H1 (cell line): Measurements from ENCODE around the gene GAS2. TPM values are rescaled to one million over a fixed set of nuclear protein-coding genes. Genes with fewer than 3 reads are reported as not detected.

Source experiments
- CTCF ChIA-PET: fragments of 300-600 bp; sonication (Branson Sonifier 250); formaldehyde crosslinking; loops from one replicate; lab custom pipeline; 2021; ENCODE audit not compliant: partially characterized antibody; lab: Charles Lee
- POLR2A ChIA-PET: fragments of 300-600 bp; sonication (Branson Sonifier 250); formaldehyde crosslinking; loops from one replicate; lab custom pipeline; 2021; ENCODE audit warnings: inconsistent platforms; ENCODE audit not compliant: partially characterized antibody; lab: Charles Lee
- DNase-seq, 2 experiments: peaks; one replicate each; pipeline versions ENCODE4 v3.0.0 to v3.0.0-alpha.2; 2010 to 2022; ENCODE audit warnings: low spot score in 2 of 2, low read depth in 1 of 2, mixed read lengths in 1 of 2
- FAIRE-seq: peaks from 2 replicates; lab custom pipeline; 2011; peaks lifted over from hg19 to GRCh38; lab: Jason Lieb, UNC
- H2AFZ ChIP-seq: 2 replicates; pipeline ENCODE4 v1.8.1; 2012; ENCODE audit warnings: low read length, inconsistent platforms
- H2AK5ac ChIP-seq: 2 replicates; pipeline ENCODE4 v1.6.1; 2013; ENCODE audit warnings: low read depth, low read length
- H2BK120ac ChIP-seq: replicated peaks from 2 replicates; pipeline ENCODE3; 2013; ENCODE audit warnings: low read depth, low read length, inconsistent platforms
- H2BK12ac ChIP-seq: 2 replicates; pipeline ENCODE4 v1.6.1; 2013; ENCODE audit warnings: low read depth, low read length
- H2BK15ac ChIP-seq: 2 replicates; pipeline ENCODE4 v1.6.1; 2013; ENCODE audit warnings: low read length
- H2BK20ac ChIP-seq: 2 replicates; pipeline ENCODE4 v1.6.1; 2013; ENCODE audit warnings: low read length
- H2BK5ac ChIP-seq: 2 replicates; pipeline ENCODE4 v1.6.1; 2013; ENCODE audit warnings: low read depth, low read length
- H3K14ac ChIP-seq: 2 replicates; pipeline ENCODE4 v1.6.1; 2013; ENCODE audit warnings: inconsistent platforms; ENCODE audit not compliant: insufficient read length
- H3K18ac ChIP-seq: 2 replicates; pipeline ENCODE4 v1.6.1; 2013; ENCODE audit warnings: low read length; ENCODE audit errors: extremely low read depth
- H3K23ac ChIP-seq: 2 replicates; pipeline ENCODE4 v1.6.1; 2013; ENCODE audit warnings: inconsistent platforms; ENCODE audit not compliant: insufficient read length
- H3K23me2 ChIP-seq: 2 replicates; pipeline ENCODE4 v1.6.1; 2013; ENCODE audit warnings: low read depth, low read length
- H3K27ac ChIP-seq: 2 replicates; pipeline ENCODE4 v1.6.1; 2011; ENCODE audit warnings: low read depth, low read length, inconsistent platforms
- H3K27me3 ChIP-seq, 4 experiments: replicated peaks in 1 of 4; 1 replicate in 1 of 4; 2 replicates in 3 of 4; pipeline versions ENCODE4 v1.6.1 to v1.8.1; 2011 to 2013; ENCODE audit warnings: low read length in 3 of 4, mild to moderate bottlenecking in 3 of 4, inconsistent platforms in 2 of 4, mixed read lengths in 2 of 4, moderate library complexity in 1 of 4; ENCODE audit not compliant: control insufficient read depth in 3 of 4, insufficient read depth in 3 of 4; ENCODE audit errors: extremely low read depth in 1 of 4
- H3K36me3 ChIP-seq, 4 experiments: 2 replicates each; pipeline versions ENCODE4 v1.6.1 to v1.8.1; 2011 to 2013; ENCODE audit warnings: mild to moderate bottlenecking in 4 of 4, low read length in 3 of 4, moderate library complexity in 2 of 4, control low read depth in 1 of 4, inconsistent platforms in 1 of 4; ENCODE audit not compliant: insufficient read depth in 4 of 4, control insufficient read depth in 2 of 4
- H3K4ac ChIP-seq: replicated peaks from 2 replicates; pipeline ENCODE3; 2013; ENCODE audit warnings: low read length, low read depth, mixed read lengths, inconsistent platforms; ENCODE audit not compliant: insufficient read length
- H3K4me1 ChIP-seq, 4 experiments: replicated peaks in 1 of 4; 1 replicate in 1 of 4; 2 replicates in 3 of 4; pipeline versions ENCODE4 v1.6.1 to v1.8.1; 2011 to 2013; ENCODE audit warnings: low read length in 3 of 4, inconsistent platforms in 2 of 4, mixed read lengths in 1 of 4; ENCODE audit not compliant: insufficient read depth in 4 of 4, control insufficient read depth in 3 of 4
- H3K4me2 ChIP-seq, 2 experiments: 2 replicates each; pipeline versions ENCODE4 v1.6.1 to v1.8.1; 2011 to 2013; ENCODE audit warnings: low read depth in 2 of 2, low read length in 2 of 2, control low read depth in 1 of 2, inconsistent platforms in 1 of 2, mild to moderate bottlenecking in 1 of 2; ENCODE audit not compliant: insufficient read depth in 1 of 2
- H3K4me3 ChIP-seq, 4 experiments: fragments of 200-600, 300-600 bp in 1 of 4; sonication (generic), shearing (Covaris generic), sonication (Bioruptor Twin) in 1 of 4; 2 replicates each; pipeline versions ENCODE4 v1.5.1 to v1.8.1; 2011 to 2016; ENCODE audit warnings: low read length in 4 of 4, low read depth in 3 of 4, control low read depth in 2 of 4, inconsistent platforms in 2 of 4, mild to moderate bottlenecking in 2 of 4, mixed read lengths in 1 of 4, moderate library complexity in 1 of 4; ENCODE audit not compliant: insufficient read depth in 2 of 4; ENCODE audit errors: extremely low read depth in 1 of 4
- H3K56ac ChIP-seq: replicated peaks from 2 replicates; pipeline ENCODE3; 2013; ENCODE audit warnings: low read depth, mild to moderate bottlenecking, mixed read lengths, low read length, inconsistent platforms; ENCODE audit not compliant: insufficient read length
- H3K79me1 ChIP-seq: 2 replicates; pipeline ENCODE4 v1.6.1; 2013; ENCODE audit warnings: low read depth, low read length, control low read depth
- H3K79me2 ChIP-seq, 2 experiments: 2 replicates each; pipeline versions ENCODE4 v1.6.1 to v1.8.1; 2012 to 2013; ENCODE audit warnings: low read length in 2 of 2, mild to moderate bottlenecking in 2 of 2, inconsistent platforms in 1 of 2; ENCODE audit not compliant: insufficient read depth in 2 of 2, control insufficient read depth in 1 of 2
- H3K9ac ChIP-seq, 4 experiments: replicated peaks in 1 of 4; 1 replicate in 1 of 4; 2 replicates in 3 of 4; pipeline versions ENCODE4 v1.6.1 to v1.8.1; 2011 to 2013; ENCODE audit warnings: low read depth in 3 of 4, low read length in 3 of 4, control low read depth in 2 of 4, mild to moderate bottlenecking in 2 of 4, moderate library complexity in 2 of 4, inconsistent platforms in 1 of 4; ENCODE audit errors: extremely low read depth in 1 of 4
- H3K9me3 ChIP-seq, 2 experiments: 2 replicates each; pipeline versions ENCODE4 v1.6.1 to v1.8.1; 2012 to 2013; ENCODE audit warnings: mild to moderate bottlenecking in 2 of 2, moderate library complexity in 2 of 2, control low read depth in 1 of 2, inconsistent platforms in 1 of 2, low read depth in 1 of 2, low read length in 1 of 2, mixed read lengths in 1 of 2; ENCODE audit not compliant: insufficient read depth in 2 of 2
- H4K20me1 ChIP-seq, 2 experiments: replicated peaks in 1 of 2; 2 replicates each; pipeline versions ENCODE3 to v1.8.1; 2011 to 2013; ENCODE audit warnings: inconsistent platforms in 2 of 2, low read length in 2 of 2, mild to moderate bottlenecking in 1 of 2; ENCODE audit not compliant: insufficient read depth in 2 of 2, control insufficient read depth in 1 of 2
- H4K5ac ChIP-seq: 2 replicates; pipeline ENCODE4 v1.6.1; 2013; ENCODE audit warnings: low read length, low read depth, mixed read lengths, inconsistent platforms; ENCODE audit not compliant: insufficient read length
- H4K8ac ChIP-seq: 2 replicates; pipeline ENCODE4 v1.8.0; 2013; ENCODE audit warnings: mild to moderate bottlenecking, moderate library complexity, low read length, inconsistent platforms; ENCODE audit not compliant: insufficient read depth; ENCODE audit errors: extremely low read depth
- H4K91ac ChIP-seq: replicated peaks from 2 replicates; pipeline ENCODE3; 2013; ENCODE audit warnings: low read length, mixed read lengths, inconsistent platforms; ENCODE audit not compliant: insufficient read length
- TCF12 ChIP-seq: IDR thresholded peaks from 2 replicates; pipeline ENCODE4 v1.6.1; 2011; ENCODE audit warnings: low read depth, mild to moderate bottlenecking, low read length
- WGBS, 2 experiments: shearing (Covaris generic) in 1 of 2; methylation state at CpG; one replicate each; pipeline versions ENCODE4 v1.1.6 to v1.1.7; 2013 to 2015; ENCODE audit warnings: low lambda C conversion rate in 2 of 2, mixed read lengths in 2 of 2, inconsistent platforms in 1 of 2, low coverage in 1 of 2, missing lambda C conversion rate in 1 of 2; ENCODE audit not compliant: insufficient replicate concordance in 2 of 2, insufficient coverage in 1 of 2, insufficient read length in 1 of 2; ENCODE audit errors: extremely low coverage in 1 of 2, missing lambda C conversion rate in 1 of 2; 5-methylcytosine and 5-hydroxymethylcytosine counted together
- polyA plus RNA-seq, 7 experiments: library from polyadenylated mRNA; depleted of rRNA in 3 of 7; stranded (reverse) in 5 of 7; unstranded in 2 of 7; fragments of >200 nt in 5 of 7; fragments of 200-250 nt in 2 of 7; gene quantifications; 1 replicate in 5 of 7; 2 replicates in 1 of 7; 4 replicates in 1 of 7; pipeline versions ENCODE4 v1.2.1 to v1.2.3, GENCODE V29; 2011 to 2013; ENCODE audit warnings: missing spikeins in 2 of 7, mixed read lengths in 2 of 7
- total RNA-seq: library from RNA; stranded (reverse); fragmentation: NEBNext Ultra II Directional; extraction: Animal tissue kit (Norgen Biotek cat#: 25700); gene quantifications from 2 replicates; pipeline ENCODE4 v1.2.1, GENCODE V29; 2021

GAS2 gene
- total and polyA plus RNA-seq, 2 of the 8 experiments (the other 6 are each of a cell fraction or from before 2014, with no cell fraction given) = 0.70 to 1.7 TPM

DNA sequence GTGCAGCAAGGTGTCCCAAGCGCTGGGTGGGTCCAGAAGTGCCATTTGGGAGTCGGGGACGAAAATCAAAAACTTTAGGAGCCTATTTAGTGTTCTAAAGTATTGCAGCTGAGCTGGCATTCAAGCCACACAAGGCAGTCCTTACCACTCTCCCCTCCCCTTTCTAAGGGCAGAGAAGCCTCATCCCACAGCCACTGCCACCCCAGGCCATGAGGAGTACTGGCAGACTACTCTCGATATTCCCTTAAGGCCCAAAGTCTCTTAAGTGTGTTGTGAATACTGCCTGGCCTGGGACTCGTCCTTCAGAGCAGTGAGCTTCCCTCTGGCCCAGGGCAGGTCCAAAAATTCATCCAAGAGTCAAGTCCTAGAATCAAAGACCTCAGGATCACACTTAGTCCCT, 48.5 kb upstream of the GAS2 start:
- Histone ChIP-seq H3K14ac (no peak overlapping the region), H3K27me3 (no peaks in the 10 kb centered on the region), H2BK5ac (no peak overlapping the region), H2AK5ac (no peak overlapping the region), H2BK15ac (no peak overlapping the region), H2BK20ac (no peak overlapping the region), H3K79me2 (peaks cover 0 to 8% of the 10 kb centered on the region in 2 experiments; a peak in 2 of 4 replicates), H2BK120ac (no peak overlapping the region), H3K23me2 (no peaks in the 10 kb centered on the region), H2BK12ac (no peak overlapping the region), H4K5ac (no peak overlapping the region), H3K79me1 (no peaks in the 10 kb centered on the region), H3K4ac (no peak overlapping the region), H3K23ac (no peak overlapping the region), H3K4me3 (no peak overlapping the region), H3K9ac (no peak overlapping the region), H3K4me1 (no peaks in the 10 kb centered on the region), H3K56ac (no peak overlapping the region), H3K9me3 (no peaks in the 10 kb centered on the region), H4K8ac (no peak overlapping the region), H3K27ac (no peak overlapping the region), H3K18ac (no peak overlapping the region), H3K36me3 (no peaks in the 10 kb centered on the region; a peak in 1 of 8 replicates), H4K20me1 (no peaks in the 10 kb centered on the region), H4K91ac (no peak overlapping the region), H3K4me2 (no peak overlapping the region), H2AFZ (no peak overlapping the region)
- DNase-seq (no peak), FAIRE-seq (no peak)
- no peak for TF ChIP-seq TCF12
- POLR2A ChIA-PET = no interaction called here
- 98% methylated on average over 5 of the region's 5 CpGs; no CpG with 5 or more reads in 1 of the 2 experiments for WGBS, 2 experiments
- CTCF ChIA-PET = interaction anchor here (1.0 kb wide), 1 partner anchor 14 kb away, joined by 4 read pairs; no protein-coding TSS in a partner anchor
